Measurements from ENCODE around the gene ABCC1. TPM values are rescaled to one million over a fixed set of nuclear protein-coding genes. Genes with fewer than 3 reads are reported as not detected.

Gene ABCC1
- total RNA-seq, 1 experiment from 2014 or later: 25.0 TPM

DNA sequence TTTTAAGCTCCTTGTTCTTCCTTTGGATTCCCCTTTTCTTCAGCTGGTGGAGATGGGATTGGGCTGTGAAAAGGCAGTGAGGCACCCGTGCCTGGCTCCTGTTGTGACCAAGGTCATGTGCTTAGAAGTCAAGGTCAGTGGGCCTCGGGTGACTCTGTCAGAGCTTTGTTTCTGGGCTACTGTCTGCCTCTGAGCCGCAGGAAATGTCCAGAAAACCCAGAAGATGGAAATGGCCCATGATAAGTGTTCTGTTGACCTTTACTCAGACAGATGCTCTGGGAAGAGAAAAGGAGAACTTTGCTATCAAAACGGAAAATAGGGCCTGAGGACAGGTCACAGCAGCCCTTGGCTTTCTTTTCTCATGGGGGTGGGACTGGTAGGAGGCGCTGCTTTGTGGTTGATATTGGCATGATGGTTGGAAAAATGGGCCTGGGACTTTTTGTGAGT lies 2.9 kb downstream of the ABCC1 start:
- DNase-seq (ENCODE audit: low spot score): no peak
- ChIA-PET CTCF (no interaction called here), POLR2A (ENCODE audit: low non-redundant PET) (no interaction called here)
- BruUV-seq (replicated peaks): no TSS peak
- Histone ChIP-seq H3K27me3 (replicated peaks; ENCODE audit: insufficient read depth, low read depth, low read length, poor library complexity) (no peaks in the 10 kb centered on the region), H3K4me1 (ENCODE audit: insufficient read depth, low read length, poor library complexity, severe bottlenecking) (peaks cover 4% of the 10 kb centered on the region), H3K27ac (ENCODE audit: low read depth, low read length, poor library complexity, severe bottlenecking) (no peak overlapping the region), H3K9me3 (ENCODE audit: low read depth, low read length, poor library complexity, severe bottlenecking) (no peaks in the 10 kb centered on the region), H3K4me3 (ENCODE audit: low read depth, low read length, poor library complexity, severe bottlenecking) (no peak overlapping the region), H3K36me3 (ENCODE audit: insufficient read depth, low read length, poor library complexity, severe bottlenecking) (no peaks in the 10 kb centered on the region)
- TF ChIP-seq CTCF (conservative IDR thresholded peaks at IDR 0.05; ENCODE audit: low read depth, low read length) (no peak), EZH2 (IDR thresholded peaks at IDR 0.05; ENCODE audit: borderline replicate concordance, low read depth, low read length, poor library complexity, severe bottlenecking) (no peak)
- intact Hi-C loops (cut with micrococcal nuclease; ENCODE audit: unreplicated experiment): no loop called here

- no peak overlapping the region for H3K27ac ChIP-seq (ENCODE audit: low read depth, low read length, poor library complexity, severe bottlenecking)
- H3K36me3 ChIP-seq (ENCODE audit: insufficient read depth, low read length, poor library complexity, severe bottlenecking): no peaks in the 10 kb centered on the region
- no peak overlapping the region for H3K4me3 ChIP-seq (ENCODE audit: low read depth, low read length, poor library complexity, severe bottlenecking)
- TF ChIP-seq CTCF (conservative IDR thresholded peaks at IDR 0.05; ENCODE audit: low read depth, low read length): no peak
- no peak for TF ChIP-seq EZH2 (IDR thresholded peaks at IDR 0.05; ENCODE audit: borderline replicate concordance, low read depth, low read length, poor library complexity, severe bottlenecking)
- no peaks in the 10 kb centered on the region for H3K27me3 ChIP-seq (replicated peaks; ENCODE audit: insufficient read depth, low read depth, low read length, poor library complexity)
- CTCF ChIA-PET: no interaction called here
- H3K4me1 ChIP-seq (ENCODE audit: insufficient read depth, low read length, poor library complexity, severe bottlenecking): peaks cover 6% of the 10 kb centered on the region
- no TSS peak for BruUV-seq (replicated peaks)
- intact Hi-C loops (cut with micrococcal nuclease; ENCODE audit: unreplicated experiment): no loop called here
- no peaks in the 10 kb centered on the region for H3K9me3 ChIP-seq (ENCODE audit: low read depth, low read length, poor library complexity, severe bottlenecking)
- POLR2A ChIA-PET (ENCODE audit: low non-redundant PET): no interaction called here
- DNase-seq (ENCODE audit: low spot score): no peak
These were observed 4.1 kb downstream of the ABCC1 start for GRCh38 chr16:15953477-15953876.

- Histone ChIP-seq H3K27me3 (replicated peaks; ENCODE audit: insufficient read depth, low read depth, low read length, poor library complexity) (no peaks in the 10 kb centered on the region), H3K36me3 (ENCODE audit: insufficient read depth, low read length, poor library complexity, severe bottlenecking) (no peaks in the 10 kb centered on the region), H3K4me1 (ENCODE audit: insufficient read depth, low read length, poor library complexity, severe bottlenecking) (peaks cover 10% of the 10 kb centered on the region), H3K27ac (ENCODE audit: low read depth, low read length, poor library complexity, severe bottlenecking) (no peak overlapping the region), H3K9me3 (ENCODE audit: low read depth, low read length, poor library complexity, severe bottlenecking) (no peaks in the 10 kb centered on the region), H3K4me3 (ENCODE audit: low read depth, low read length, poor library complexity, severe bottlenecking) (no peak overlapping the region)
- ChIA-PET CTCF (no interaction called here), POLR2A (ENCODE audit: low non-redundant PET) (no interaction called here)
- BruUV-seq (replicated peaks): no TSS peak
- no peak for DNase-seq (ENCODE audit: low spot score)
- intact Hi-C loops (cut with micrococcal nuclease; ENCODE audit: unreplicated experiment): no loop called here
- TF ChIP-seq EZH2 (IDR thresholded peaks at IDR 0.05; ENCODE audit: borderline replicate concordance, low read depth, low read length, poor library complexity, severe bottlenecking) (no peak), CTCF (conservative IDR thresholded peaks at IDR 0.05; ENCODE audit: low read depth, low read length) (no peak)
These were observed 4.8 kb downstream of the ABCC1 start for GRCh38 chr16:15953929-15954813.
